ENCODE results near the gene NCBP2L.

The NCBP2L gene

GRCh38 chrX:107777536-107777832, at the start of gene NCBP2L:
Gene NCBP2L, plus strand, starts transcription at chrX:107777733. Its CDS starts 16,488 bp downstream, at chrX:107794221.
- DNase-seq (ENCODE audit: extremely low spot score), result no peak
- ChIA-PET POLR2A (interaction anchor here (0.7 to 6.2 kb wide), 13 partner anchors 11 to 149 kb away, joined by 3 to 198 read pairs (median 6); partner anchors contain the start of genes MID2 and PRPS1), CTCF (interaction anchor here (0.6 to 9.6 kb wide), 25 partner anchors 9 to 436 kb away, joined by 3 to 173 read pairs (median 6); no protein-coding TSS in a partner anchor)
- no peak for TF ChIP-seq FOXK2 (IDR thresholded peaks at IDR 0.05)

GRCh38 chrX:107728371-107729099, 49.0 kb upstream of the NCBP2L start:
- no peak for DNase-seq (ENCODE audit: extremely low spot score)
- ChIA-PET POLR2A (interaction anchor here (0.9 to 22.2 kb wide), 9 partner anchors 7 to 67 kb away, joined by 3 to 536 read pairs (median 6); partner anchors contain the start of genes NCBP2L and TSC22D3), CTCF (interaction anchor here (0.7 to 2.7 kb wide), 14 partner anchors 8 to 74 kb away, joined by 3 to 13 read pairs (median 4); partner anchors contain the start of genes NCBP2L and TSC22D3)
- TF ChIP-seq ELF4 (IDR thresholded peaks at IDR 0.05) (no peak), TARDBP (IDR thresholded peaks at IDR 0.05) (no peak), L3MBTL2 (conservative IDR thresholded peaks at IDR 0.05) (no peak)
- TF ChIP-seq, protein P1, sequence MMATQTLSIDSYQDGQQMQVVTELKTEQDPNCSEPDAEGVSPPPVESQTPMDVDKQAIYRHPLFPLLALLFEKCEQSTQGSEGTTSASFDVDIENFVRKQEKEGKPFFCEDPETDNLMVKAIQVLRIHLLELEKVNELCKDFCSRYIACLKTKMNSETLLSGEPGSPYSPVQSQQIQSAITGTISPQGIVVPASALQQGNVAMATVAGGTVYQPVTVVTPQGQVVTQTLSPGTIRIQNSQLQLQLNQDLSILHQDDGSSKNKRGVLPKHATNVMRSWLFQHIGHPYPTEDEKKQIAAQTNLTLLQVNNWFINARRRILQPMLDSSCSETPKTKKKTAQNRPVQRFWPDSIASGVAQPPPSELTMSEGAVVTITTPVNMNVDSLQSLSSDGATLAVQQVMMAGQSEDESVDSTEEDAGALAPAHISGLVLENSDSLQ (IDR thresholded peaks at IDR 0.05), result peak; percentile 44; the same call in 1 of the 2 replicates

DNA sequence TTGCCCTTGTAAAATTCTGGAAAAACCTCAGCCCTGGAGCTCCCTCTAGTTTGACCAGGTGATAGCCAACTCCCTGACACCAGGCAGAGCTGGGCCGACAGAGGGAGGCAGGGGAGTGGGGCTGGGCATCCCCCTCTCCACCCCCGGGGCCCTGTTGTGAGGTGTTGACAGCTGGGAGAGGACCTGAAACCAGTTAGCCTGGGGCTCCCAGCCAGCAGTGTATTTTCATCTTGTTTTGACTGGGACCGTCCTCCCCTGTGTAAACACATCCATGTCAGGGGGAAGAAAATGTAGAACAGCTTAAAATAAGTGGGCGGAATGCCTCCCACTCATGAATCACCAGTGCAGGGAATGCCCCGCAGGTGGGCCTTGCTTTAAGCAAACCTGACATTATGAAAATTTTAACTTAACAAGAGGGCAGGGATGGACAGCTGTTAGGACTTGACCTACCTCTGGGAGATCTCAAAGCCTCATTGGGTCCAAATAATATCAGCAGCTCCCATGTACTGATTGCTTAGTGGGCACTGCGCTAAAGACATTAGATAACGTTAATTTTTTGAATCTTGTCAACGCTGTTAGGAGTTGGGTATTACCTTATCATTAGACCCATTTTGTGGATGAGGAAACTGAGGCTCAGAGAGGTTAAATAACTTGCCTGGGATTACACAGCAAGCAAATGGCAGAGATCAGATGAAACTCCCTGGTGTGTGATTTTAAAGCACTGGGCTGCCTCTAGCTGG, 47.8 kb upstream of the NCBP2L start:
- TF ChIP-seq CTBP1 (IDR thresholded peaks at IDR 0.05; ENCODE audit: borderline replicate concordance), result peak; percentile 92
- no peak for TF ChIP-seq L3MBTL2 (conservative IDR thresholded peaks at IDR 0.05)
- no peak for TF ChIP-seq BHLHE40 (IDR thresholded peaks at IDR 0.05; ENCODE audit: borderline replicate concordance)
- TF ChIP-seq TARDBP (IDR thresholded peaks at IDR 0.05), result no peak
- TF ChIP-seq, protein P1 (IDR thresholded peaks at IDR 0.05), result peak; percentile 57
- TF ChIP-seq LEF1 (IDR thresholded peaks at IDR 0.05; ENCODE audit: borderline replicate concordance), result 0 out of 2 replicates have a peak, but pooled peaks have one; percentile 36
- TF ChIP-seq FOXM1 (IDR thresholded peaks at IDR 0.05; ENCODE audit: borderline replicate concordance), result peak; percentile 49; the same call in 1 of the 2 replicates
- DNase-seq (ENCODE audit: extremely low spot score), result no peak
- CTCF ChIA-PET, result interaction anchor here (0.8 to 2.7 kb wide), 14 partner anchors 9 to 75 kb away, joined by 3 to 13 read pairs (median 4); partner anchors contain the start of genes NCBP2L and TSC22D3
- POLR2A ChIA-PET, result interaction anchor here (0.9 to 22.2 kb wide), 12 partner anchors 7 to 72 kb away, joined by 3 to 536 read pairs (median 5); partner anchors contain the start of genes NCBP2L and TSC22D3

GRCh38 chrX:107730298-107730655, 47.3 kb upstream of the NCBP2L start:
- DNase-seq (ENCODE audit: extremely low spot score), result no peak
- CTCF ChIA-PET, result interaction anchor here (1.0 to 2.7 kb wide), 7 partner anchors 10 to 57 kb away, joined by 3 to 13 read pairs (median 4); partner anchors contain the start of gene NCBP2L
- POLR2A ChIA-PET, result interaction anchor here (1.1 to 22.2 kb wide), 7 partner anchors 7 to 73 kb away, joined by 3 to 536 read pairs (median 52); partner anchors contain the start of genes NCBP2L and TSC22D3
- TF ChIP-seq FOXM1 (IDR thresholded peaks at IDR 0.05; ENCODE audit: borderline replicate concordance), result no peak
- TF ChIP-seq, protein P1 (IDR thresholded peaks at IDR 0.05), result no peak
- no peak for TF ChIP-seq ZNF384 (IDR thresholded peaks at IDR 0.05)
- no peak for TF ChIP-seq HDGF (IDR thresholded peaks at IDR 0.05; ENCODE audit: borderline replicate concordance)
- no peak for TF ChIP-seq L3MBTL2 (conservative IDR thresholded peaks at IDR 0.05)
- no peak for TF ChIP-seq SUZ12 (IDR thresholded peaks at IDR 0.05)
- no peak for TF ChIP-seq FOXA1 (IDR thresholded peaks at IDR 0.05)
- TF ChIP-seq FOXK2 (IDR thresholded peaks at IDR 0.05), result no peak
- no peak for TF ChIP-seq SP1 (IDR thresholded peaks at IDR 0.05)
- TF ChIP-seq LEF1 (IDR thresholded peaks at IDR 0.05; ENCODE audit: borderline replicate concordance), result no peak
- no peak for TF ChIP-seq NFRKB (IDR thresholded peaks at IDR 0.05)
- TF ChIP-seq ELF4 (IDR thresholded peaks at IDR 0.05), result no peak
- no peak for TF ChIP-seq TARDBP (IDR thresholded peaks at IDR 0.05)
- TF ChIP-seq CTBP1 (IDR thresholded peaks at IDR 0.05; ENCODE audit: borderline replicate concordance), result no peak
- TF ChIP-seq ARNT (IDR thresholded peaks at IDR 0.05), result no peak

DNA sequence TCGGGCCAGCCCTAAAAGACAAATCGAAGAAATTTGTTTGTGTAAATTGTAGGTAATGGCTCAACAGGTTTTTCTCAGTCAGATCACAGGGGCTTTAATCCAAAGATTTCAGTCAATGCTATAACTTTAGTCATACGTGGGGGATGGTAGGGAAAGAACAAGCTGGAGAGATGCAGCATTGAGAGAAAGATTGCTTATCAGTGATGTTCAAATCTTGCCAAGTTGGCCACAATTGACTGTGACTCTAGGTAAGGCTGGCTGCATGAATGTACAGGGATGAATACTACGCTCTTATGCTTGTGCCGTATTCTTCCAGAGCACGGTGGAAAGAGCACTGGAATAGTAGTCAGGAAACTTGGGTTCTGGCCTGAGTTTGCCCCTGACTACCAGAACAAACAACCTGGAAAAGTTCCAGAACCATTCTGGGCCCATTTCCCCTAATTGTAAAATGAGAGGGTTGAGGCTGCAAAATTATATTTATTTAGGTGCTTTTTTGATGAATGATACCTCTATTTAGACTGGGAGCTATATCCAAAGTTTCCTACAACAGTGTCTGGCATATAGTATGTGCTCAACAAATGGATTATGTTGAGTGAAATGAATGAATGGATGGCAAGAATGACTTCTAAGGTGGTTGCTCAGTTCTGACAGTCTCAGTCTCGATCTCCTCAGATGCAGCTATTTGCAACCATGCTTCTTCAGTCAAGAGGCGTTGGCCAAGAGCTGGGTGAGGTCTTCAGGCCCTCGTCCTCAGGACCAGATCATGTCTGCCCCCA, 46.4 kb upstream of the NCBP2L start:
- DNase-seq (ENCODE audit: extremely low spot score), result no peak
- ChIA-PET CTCF (interaction anchor here (0.5 to 2.0 kb wide), 9 partner anchors 9 to 100 kb away, joined by 3 to 7 read pairs (median 4); partner anchors contain the start of gene TSC22D3), POLR2A (interaction anchor here (0.6 to 22.2 kb wide), 10 partner anchors 6 to 907 kb away, joined by 3 to 536 read pairs (median 6); partner anchors contain the start of genes NCBP2L and TSC22D3)
- TF ChIP-seq SUZ12 (IDR thresholded peaks at IDR 0.05), result no peak
- TF ChIP-seq FOXA1 (IDR thresholded peaks at IDR 0.05), result no peak
- TF ChIP-seq BHLHE40 (IDR thresholded peaks at IDR 0.05; ENCODE audit: borderline replicate concordance), result no peak
- no peak for TF ChIP-seq ELF4 (IDR thresholded peaks at IDR 0.05)
- TF ChIP-seq TARDBP (IDR thresholded peaks at IDR 0.05), result no peak
- TF ChIP-seq LEF1 (IDR thresholded peaks at IDR 0.05; ENCODE audit: borderline replicate concordance), result no peak
- TF ChIP-seq, protein P1 (IDR thresholded peaks at IDR 0.05), result no peak
